Measurements from ENCODE around the gene CDC42EP5. TPM values are rescaled to one million over a fixed set of nuclear protein-coding genes. Genes with fewer than 3 reads are reported as not detected.

Gene CDC42EP5
- polyA plus RNA-seq (2013, experiment 1 of 2): 12.2 TPM
- 12.5 TPM for polyA plus RNA-seq (2013, experiment 2 of 2)

GRCh38 chr19:54473071-54473891 lies at the start of gene CDC42EP5:
CDC42EP5 (minus strand) TSS chr19:54473296; CDS start chr19:54465547, 7,749 bp downstream.
- no peak within 1 kb of the TSS for H3K14ac ChIP-seq (ENCODE audit: low read length)
- H3K4me3 ChIP-seq (ENCODE audit: low read length in 2 of 2): peak within 1 kb of the TSS in 1 of 2 donors; percentile 21
- H4K8ac ChIP-seq (ENCODE audit: low read depth, low read length): no peak within 1 kb of the TSS
- H3K23ac ChIP-seq (ENCODE audit: low read depth, low read length, poor library complexity): no peak within 1 kb of the TSS
- H3K27ac ChIP-seq (replicated peaks; ENCODE audit: low read length): peak within 1 kb of the TSS; percentile 65
- no peaks in the 10 kb centered on the region for H3K79me1 ChIP-seq (ENCODE audit: low read depth, low read length)
- H3K9ac ChIP-seq (ENCODE audit: low read depth, low read length, poor library complexity): peak within 1 kb of the TSS; percentile 81
- peak within 1 kb of the TSS; percentile 72 for H4K91ac ChIP-seq (ENCODE audit: low read depth, low read length, poor library complexity)
- peak within 1 kb of the TSS; percentile 95 for H2BK12ac ChIP-seq (ENCODE audit: low read length)
- peak within 1 kb of the TSS; percentile 91 for H2AFZ ChIP-seq (ENCODE audit: low read length)
- H3K27me3 ChIP-seq (ENCODE audit: control insufficient read depth in 3 of 3, insufficient read depth in 3 of 3, low read depth in 1 of 3, low read length in 3 of 3): peaks cover 0 to 23% (median 0%) of the 10 kb centered on the region in 3 experiments
- H3K4me1 ChIP-seq (ENCODE audit: control insufficient read depth in 2 of 2, insufficient read depth in 1 of 2, low read depth in 1 of 2, low read length in 2 of 2): peaks cover 13 to 18% of the 10 kb centered on the region in 2 donors
- peak within 1 kb of the TSS; percentile 87 for H2BK5ac ChIP-seq (ENCODE audit: low read length)
- H3K36me3 ChIP-seq (replicated peaks in 1 of 2; ENCODE audit: control insufficient read depth in 2 of 2, insufficient read depth in 2 of 2, low read length in 2 of 2): no peaks in the 10 kb centered on the region
- DNase-seq (ENCODE audit: low spot score): no peak
- peak within 1 kb of the TSS; percentile 81 for H2BK120ac ChIP-seq (ENCODE audit: low read depth, low read length)
- peak within 1 kb of the TSS; percentile 89 for H3K4ac ChIP-seq (ENCODE audit: low read length)
- H3K9me3 ChIP-seq (replicated peaks in 1 of 2; ENCODE audit: control insufficient read depth in 2 of 2, insufficient read depth in 1 of 2, low read depth in 1 of 2, low read length in 2 of 2): peaks cover 0 to 2% of the 10 kb centered on the region in 2 donors
- WGBS, 2 donors (ENCODE audit: extremely low coverage in 2 of 2, insufficient read length in 2 of 2, insufficient replicate concordance in 1 of 2): no CpG with 5 or more reads among the region's 14 CpGs
- H2AK5ac ChIP-seq (ENCODE audit: low read depth, low read length): peak within 1 kb of the TSS; percentile 86
- peak within 1 kb of the TSS; percentile 91 for H3K18ac ChIP-seq (ENCODE audit: low read length)
- H3K4me2 ChIP-seq (ENCODE audit: insufficient read depth, low read length, poor library complexity, severe bottlenecking): peak within 1 kb of the TSS; percentile 33
- peak within 1 kb of the TSS; percentile 97 for H2BK15ac ChIP-seq (ENCODE audit: low read length)

- Histone ChIP-seq H4K91ac (ENCODE audit: low read depth, low read length, poor library complexity) (no peak overlapping the region), H3K36me3 (replicated peaks in 1 of 2; ENCODE audit: control insufficient read depth in 2 of 2, insufficient read depth in 2 of 2, low read length in 2 of 2) (no peaks in the 10 kb centered on the region), H3K9ac (ENCODE audit: low read depth, low read length, poor library complexity) (no peak overlapping the region), H3K4me2 (ENCODE audit: insufficient read depth, low read length, poor library complexity, severe bottlenecking) (no peak overlapping the region), H2BK120ac (ENCODE audit: low read depth, low read length) (no peak overlapping the region), H3K14ac (ENCODE audit: low read length) (no peak overlapping the region), H3K9me3 (replicated peaks in 1 of 2; ENCODE audit: control insufficient read depth in 2 of 2, insufficient read depth in 1 of 2, low read depth in 1 of 2, low read length in 2 of 2) (peaks cover 0 to 39% of the 10 kb centered on the region in 2 donors), H3K4me3 (ENCODE audit: low read length in 2 of 2) (no peak overlapping the region), H3K79me1 (ENCODE audit: low read depth, low read length) (no peaks in the 10 kb centered on the region), H2BK12ac (ENCODE audit: low read length) (no peak overlapping the region), H3K23ac (ENCODE audit: low read depth, low read length, poor library complexity) (no peak overlapping the region), H4K8ac (ENCODE audit: low read depth, low read length) (no peak overlapping the region), H3K27ac (replicated peaks; ENCODE audit: low read length) (no peak overlapping the region), H2BK15ac (ENCODE audit: low read length) (no peak overlapping the region), H3K4me1 (ENCODE audit: control insufficient read depth in 2 of 2, insufficient read depth in 1 of 2, low read depth in 1 of 2, low read length in 2 of 2) (no peaks in the 10 kb centered on the region), H3K18ac (ENCODE audit: low read length) (no peak overlapping the region), H2BK5ac (ENCODE audit: low read length) (no peak overlapping the region), H3K27me3 (ENCODE audit: control insufficient read depth in 3 of 3, insufficient read depth in 3 of 3, low read depth in 1 of 3, low read length in 3 of 3) (peaks cover 0 to 11% (median 0%) of the 10 kb centered on the region in 3 experiments), H2AFZ (ENCODE audit: low read length) (no peak overlapping the region), H3K4ac (ENCODE audit: low read length) (no peak overlapping the region), H2AK5ac (ENCODE audit: low read depth, low read length) (no peak overlapping the region)
- WGBS, 2 donors (ENCODE audit: extremely low coverage in 2 of 2, insufficient read length in 2 of 2, insufficient replicate concordance in 1 of 2): no CpG with 5 or more reads among the region's 6 CpGs
- no peak for DNase-seq (ENCODE audit: low spot score)
Measured at GRCh38 chr19:54521860-54522513, 48.9 kb upstream of the CDC42EP5 start.

- H2BK5ac ChIP-seq (ENCODE audit: low read length): no peak overlapping the region
- H3K18ac ChIP-seq (ENCODE audit: low read length): no peak overlapping the region
- no CpG with 5 or more reads among the region's 18 CpGs for WGBS, 2 donors (ENCODE audit: extremely low coverage in 2 of 2, insufficient read length in 2 of 2, insufficient replicate concordance in 1 of 2)
- no peak overlapping the region for H4K8ac ChIP-seq (ENCODE audit: low read depth, low read length)
- DNase-seq (ENCODE audit: low spot score): no peak
- H3K4me2 ChIP-seq (ENCODE audit: insufficient read depth, low read length, poor library complexity, severe bottlenecking): no peak overlapping the region
- H3K27ac ChIP-seq (replicated peaks; ENCODE audit: low read length): no peak overlapping the region
- H3K14ac ChIP-seq (ENCODE audit: low read length): no peak overlapping the region
- H2BK15ac ChIP-seq (ENCODE audit: low read length): no peak overlapping the region
- no peak overlapping the region for H4K91ac ChIP-seq (ENCODE audit: low read depth, low read length, poor library complexity)
- H3K4me1 ChIP-seq (ENCODE audit: control insufficient read depth in 2 of 2, insufficient read depth in 1 of 2, low read depth in 1 of 2, low read length in 2 of 2): no peaks in the 10 kb centered on the region
- no peaks in the 10 kb centered on the region for H3K79me1 ChIP-seq (ENCODE audit: low read depth, low read length)
- H2BK120ac ChIP-seq (ENCODE audit: low read depth, low read length): no peak overlapping the region
- H3K9me3 ChIP-seq (replicated peaks in 1 of 2; ENCODE audit: control insufficient read depth in 2 of 2, insufficient read depth in 1 of 2, low read depth in 1 of 2, low read length in 2 of 2): peaks cover 0 to 36% of the 10 kb centered on the region in 2 donors
- H3K4ac ChIP-seq (ENCODE audit: low read length): no peak overlapping the region
- H3K4me3 ChIP-seq (ENCODE audit: low read length in 2 of 2): no peak overlapping the region
- no peak overlapping the region for H2BK12ac ChIP-seq (ENCODE audit: low read length)
- peaks cover 0 to 9% (median 0%) of the 10 kb centered on the region in 3 experiments for H3K27me3 ChIP-seq (ENCODE audit: control insufficient read depth in 3 of 3, insufficient read depth in 3 of 3, low read depth in 1 of 3, low read length in 3 of 3)
- no peak overlapping the region for H3K9ac ChIP-seq (ENCODE audit: low read depth, low read length, poor library complexity)
- H2AK5ac ChIP-seq (ENCODE audit: low read depth, low read length): no peak overlapping the region
- H3K23ac ChIP-seq (ENCODE audit: low read depth, low read length, poor library complexity): no peak overlapping the region
- H3K36me3 ChIP-seq (replicated peaks in 1 of 2; ENCODE audit: control insufficient read depth in 2 of 2, insufficient read depth in 2 of 2, low read length in 2 of 2): no peaks in the 10 kb centered on the region
- H2AFZ ChIP-seq (ENCODE audit: low read length): no peak overlapping the region
Measured at GRCh38 chr19:54521022-54521859, 48.1 kb upstream of the CDC42EP5 start.

All from neuronal stem cell (in vitro differentiated cells).